Ovary (tissue), 9 donors: ENCODE results near the gene FAT1. TPM values are rescaled to one million over a fixed set of nuclear protein-coding genes. Genes with fewer than 3 reads are reported as not detected.
"Not testable (repeated sequence)": the region's sequence is repeated elsewhere in the genome, so short reads cannot be mapped to it uniquely, and the experiment has no call there.

ENCODE experiments used
- DNase-seq, 5 donors: peaks; one replicate each; pipeline ENCODE4 v3.0.0-alpha.2; 2019 to 2020
- H3K27ac ChIP-seq, 2 donors: fragments of 200-600 bp; one replicate each; pipeline versions ENCODE4 v1.5.1 to v1.8.0; 2019 to 2022
- H3K27me3 ChIP-seq: fragments of 200-600 bp; one replicate; pipeline ENCODE4 v1.8.0; 2022
- H3K36me3 ChIP-seq: fragments of 200-600 bp; sonication (generic); one replicate; pipeline ENCODE4 v1.5.1; 2019
- H3K4me1 ChIP-seq: one replicate; pipeline ENCODE4 v1.8.1; 2013; ENCODE audit warnings: mild to moderate bottlenecking, moderate library complexity; ENCODE audit not compliant: insufficient read depth
- H3K4me3 ChIP-seq: fragments of 200-600 bp; sonication (generic); one replicate; pipeline ENCODE4 v1.5.1; 2017
- H3K9me3 ChIP-seq, 2 donors: fragments of 200-600 bp in 1 of 2; sonication (generic) in 1 of 2; one replicate each; pipeline versions ENCODE4 v1.5.1 to v1.8.1; 2013 to 2019; ENCODE audit warnings: mild to moderate bottlenecking in 1 of 2, moderate library complexity in 1 of 2
- CTCF ChIP-seq, 3 donors: fragments of 450-650 bp in 2 of 3; fragments of 200-600 bp in 1 of 3; IDR thresholded peaks; one replicate each; pipeline versions ENCODE4 v1.5.1 to v1.8.0; 2016 to 2022; ENCODE audit warnings: antibody characterized with exemption in 3 of 3, mild to moderate bottlenecking in 1 of 3
- EP300 ChIP-seq: sonication (generic); formaldehyde crosslinking; IDR thresholded peaks from one replicate; pipeline ENCODE4 v1.6.1; 2017; ENCODE audit warnings: antibody characterized with exemption
- POLR2A ChIP-seq: fragments of 450-650 bp; IDR thresholded peaks from one replicate; pipeline ENCODE4 v1.6.1; 2017; ENCODE audit warnings: antibody characterized with exemption, mild to moderate bottlenecking, moderate library complexity
- WGBS, 3 donors: extraction: QIAGEN DNeasy Blood & Tissue Kit in 1 of 3; methylation state at CpG; one replicate each; pipeline versions ENCODE4 v1.1.5 to v1.1.7; 2013 to 2017; 5-methylcytosine and 5-hydroxymethylcytosine counted together
- intact Hi-C, 4 donors: fragments of 100-400 bp; cut with DNase I; formaldehyde crosslinking; loops; one replicate each; pipeline versions ENCODE4 v1.11.0 to v1.15.1; 2022 to 2023
- polyA plus RNA-seq, 2 donors: library from polyadenylated mRNA; stranded (reverse); fragments of 200-250 nt in 1 of 2; fragments of 350-450 nt in 1 of 2; fragmentation: Illumina TruSeq in 1 of 2; extraction: RNeasy Lipid Tissue Mini Kit (QIAGEN cat#74804) in 1 of 2; gene quantifications; one replicate each; pipeline ENCODE4 v1.2.3, GENCODE V29; 2013 to 2014
- total RNA-seq, 7 donors: library from RNA; depleted of rRNA in 2 of 7; stranded (reverse); fragments of >200 nt in 2 of 7; fragmentation: NEBNext Ultra II Directional in 3 of 7; extraction: Animal tissue kit (Norgen Biotek cat#: 25700) in 3 of 7; gene quantifications; one replicate each; pipeline versions ENCODE4 v1.1.0 to v1.2.4, GENCODE V29; 2016 to 2023
- donor health status: DM: no; HTN: no; CAD: no; lungs with moderate emphysema.
- donor health status: DM: no; HTN: no; CAD: no.
- donor health status: Bipolar disorder and iron deficiency.
- donor health status: DM: yes; HTN: yes; CAD: no.
- donor health status: DM: no; HTN: no; CAD: no.
- donor health status: DM: yes; HTN: yes; CAD: no.

Gene FAT1
- total and polyA plus RNA-seq, 9 donors, result 20.5 to 78.6 (median 46.6) TPM

- TF ChIP-seq POLR2A (no peak), EP300 (no peak), CTCF (IDR thresholded peaks at IDR 0.05) (no peak)
- DNase-seq, result no peak
- WGBS, 3 donors, result 73 to 90% (median 89%) methylated on average over 3 of the region's 3 CpGs
- Histone ChIP-seq H3K4me1 (peaks cover 1% of the 10 kb centered on the region), H3K9me3 (no peaks in the 10 kb centered on the region), H3K4me3 (no peak overlapping the region), H3K27ac (no peak overlapping the region), H3K27me3 (no peaks in the 10 kb centered on the region), H3K36me3 (no peaks in the 10 kb centered on the region)
- intact Hi-C loops, result no loop called here
These were observed 56.9 kb downstream of the FAT1 start for GRCh38 chr4:186666750-186667149.

- WGBS, 3 donors, result 50 to 74% (median 67%) methylated on average over 4 of the region's 4 CpGs
- H3K36me3 ChIP-seq, result no peaks in the 10 kb centered on the region
- H3K27me3 ChIP-seq, result no peaks in the 10 kb centered on the region
- H3K9me3 ChIP-seq, result no peaks in the 10 kb centered on the region
- TF ChIP-seq CTCF (IDR thresholded peaks at IDR 0.05), result no peak
- no peak for TF ChIP-seq EP300
- no peak for TF ChIP-seq POLR2A
- H3K4me3 ChIP-seq, result no peak overlapping the region
- intact Hi-C loops, result no loop called here
- peaks cover 1% of the 10 kb centered on the region for H3K4me1 ChIP-seq
- H3K27ac ChIP-seq, result no peak overlapping the region
- no peak for DNase-seq
These were observed 57.4 kb downstream of the FAT1 start for GRCh38 chr4:186666252-186666651.

DNA sequence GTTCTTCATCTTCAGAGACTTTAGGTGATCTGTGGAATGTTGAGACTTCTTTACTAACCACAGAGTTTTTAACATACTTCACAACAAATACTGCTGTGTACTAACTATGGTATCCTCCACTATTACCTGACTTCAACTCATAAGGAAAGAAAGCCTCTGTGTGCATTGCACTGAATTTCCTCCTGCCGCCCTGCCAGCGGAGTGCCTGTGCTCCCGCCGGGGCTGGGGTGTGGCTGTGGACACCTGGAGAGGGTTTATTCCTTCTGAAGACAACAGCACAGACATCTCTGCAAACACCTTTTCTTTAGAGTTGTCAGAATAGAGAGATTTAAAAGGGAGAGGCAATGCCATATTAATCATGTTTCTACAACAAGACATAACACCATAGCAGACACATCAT, 63.3 kb downstream of the FAT1 start:
- DNase-seq, result no peak
- Histone ChIP-seq H3K9me3 (no peaks in the 10 kb centered on the region), H3K27me3 (no peaks in the 10 kb centered on the region), H3K27ac (no peak overlapping the region), H3K4me1 (no peaks in the 10 kb centered on the region), H3K36me3 (no peaks in the 10 kb centered on the region), H3K4me3 (no peak overlapping the region)
- TF ChIP-seq EP300, result no peak
- no peak for TF ChIP-seq POLR2A
- TF ChIP-seq CTCF (IDR thresholded peaks at IDR 0.05), result no peak
- intact Hi-C loops, result no loop called here
- WGBS, 3 donors, result 96 to 98% (median 97%) methylated on average over 4 of the region's 4 CpGs

DNA sequence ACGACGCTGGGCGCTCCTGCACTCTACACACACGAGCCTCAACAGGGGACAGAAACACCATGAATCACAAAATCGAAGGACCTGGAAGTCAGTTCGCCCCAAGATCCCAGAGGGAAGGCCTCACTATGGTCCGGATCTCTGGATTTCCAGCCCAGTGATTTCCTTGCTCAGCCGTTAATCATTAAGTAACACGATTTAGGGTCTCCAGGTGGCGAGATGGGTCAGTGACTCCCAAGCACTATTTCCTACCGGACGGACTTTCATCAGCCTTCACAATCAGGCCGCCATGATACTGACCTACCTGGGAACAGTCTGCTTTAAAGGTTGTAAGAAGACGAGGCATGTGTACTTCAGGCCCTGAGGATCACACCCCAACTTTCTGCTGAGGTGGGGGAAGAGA, 63.7 kb downstream of the FAT1 start:
- H3K27ac ChIP-seq, result no peak overlapping the region
- no peaks in the 10 kb centered on the region for H3K4me1 ChIP-seq
- TF ChIP-seq CTCF (IDR thresholded peaks at IDR 0.05), result no peak
- TF ChIP-seq EP300, result no peak
- TF ChIP-seq POLR2A, result no peak
- no peaks in the 10 kb centered on the region for H3K9me3 ChIP-seq
- WGBS, 3 donors, result 91 to 95% (median 95%) methylated on average over 14 of the region's 14 CpGs
- no peaks in the 10 kb centered on the region for H3K36me3 ChIP-seq
- H3K4me3 ChIP-seq, result no peak overlapping the region
- intact Hi-C loops, result no loop called here
- H3K27me3 ChIP-seq, result no peaks in the 10 kb centered on the region
- DNase-seq, result no peak

DNA sequence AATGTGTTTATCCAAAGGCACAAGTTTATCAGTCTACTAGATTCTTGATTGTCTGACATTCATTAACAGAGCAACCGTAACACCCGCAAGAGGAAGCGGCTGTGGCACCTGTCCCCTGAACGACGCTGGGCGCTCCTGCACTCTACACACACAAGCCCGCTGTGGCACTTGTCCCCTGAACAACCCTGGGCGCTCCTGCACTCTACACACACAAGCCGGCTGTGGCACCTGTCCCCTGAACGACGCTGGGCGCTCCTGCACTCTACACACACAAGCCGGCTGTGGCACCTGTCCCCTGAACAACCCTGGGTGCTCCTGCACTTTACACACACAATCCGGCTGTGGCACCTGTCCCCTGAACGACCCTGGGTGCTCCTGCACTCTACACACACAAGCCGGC, 64.2 kb downstream of the FAT1 start:
- DNase-seq, H3K4me1 ChIP-seq, H3K4me3 ChIP-seq, H3K27me3 ChIP-seq, H3K27ac ChIP-seq, intact Hi-C loops, H3K9me3 ChIP-seq, H3K36me3 ChIP-seq: not testable (repeated sequence)
- WGBS, 3 donors, result 91 to 96% (median 94%) methylated on average over 16 of the region's 16 CpGs
